Measurements from ENCODE around the gene SERPINA1. TPM values are rescaled to one million over a fixed set of nuclear protein-coding genes. Genes with fewer than 3 reads are reported as not detected.

SERPINA1 gene
- total RNA-seq, 4 donors from 2014 or later = 2.8 to 92.4 (median 13.2) TPM

DNA sequence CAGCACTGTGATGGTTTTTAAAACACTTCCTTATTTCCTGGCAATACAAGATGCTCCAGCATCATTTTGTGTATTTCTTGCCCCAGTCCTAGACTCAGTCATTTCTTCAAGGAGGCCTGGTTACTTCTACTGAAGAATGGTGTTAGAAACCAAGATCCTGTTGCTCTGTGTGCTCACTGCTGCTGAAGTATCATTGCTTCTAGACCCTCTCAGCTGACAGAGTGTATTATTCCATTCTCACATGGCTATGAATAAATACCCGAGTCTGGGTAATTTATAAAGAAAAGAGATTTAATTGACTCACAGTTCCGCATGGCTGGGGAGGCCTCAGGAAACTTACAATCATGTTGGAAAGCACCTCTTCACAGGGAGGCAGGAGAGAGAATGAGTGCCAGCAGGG lies 50.4 kb downstream of the SERPINA1 start:
- no peak for DNase-seq (ENCODE audit: low spot score)
- TF ChIP-seq, protein P1, sequence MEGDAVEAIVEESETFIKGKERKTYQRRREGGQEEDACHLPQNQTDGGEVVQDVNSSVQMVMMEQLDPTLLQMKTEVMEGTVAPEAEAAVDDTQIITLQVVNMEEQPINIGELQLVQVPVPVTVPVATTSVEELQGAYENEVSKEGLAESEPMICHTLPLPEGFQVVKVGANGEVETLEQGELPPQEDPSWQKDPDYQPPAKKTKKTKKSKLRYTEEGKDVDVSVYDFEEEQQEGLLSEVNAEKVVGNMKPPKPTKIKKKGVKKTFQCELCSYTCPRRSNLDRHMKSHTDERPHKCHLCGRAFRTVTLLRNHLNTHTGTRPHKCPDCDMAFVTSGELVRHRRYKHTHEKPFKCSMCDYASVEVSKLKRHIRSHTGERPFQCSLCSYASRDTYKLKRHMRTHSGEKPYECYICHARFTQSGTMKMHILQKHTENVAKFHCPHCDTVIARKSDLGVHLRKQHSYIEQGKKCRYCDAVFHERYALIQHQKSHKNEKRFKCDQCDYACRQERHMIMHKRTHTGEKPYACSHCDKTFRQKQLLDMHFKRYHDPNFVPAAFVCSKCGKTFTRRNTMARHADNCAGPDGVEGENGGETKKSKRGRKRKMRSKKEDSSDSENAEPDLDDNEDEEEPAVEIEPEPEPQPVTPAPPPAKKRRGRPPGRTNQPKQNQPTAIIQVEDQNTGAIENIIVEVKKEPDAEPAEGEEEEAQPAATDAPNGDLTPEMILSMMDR (IDR thresholded peaks at IDR 0.05) = no peak
- ATAC-seq (ENCODE audit: low FRiP score) = no peak

DNA sequence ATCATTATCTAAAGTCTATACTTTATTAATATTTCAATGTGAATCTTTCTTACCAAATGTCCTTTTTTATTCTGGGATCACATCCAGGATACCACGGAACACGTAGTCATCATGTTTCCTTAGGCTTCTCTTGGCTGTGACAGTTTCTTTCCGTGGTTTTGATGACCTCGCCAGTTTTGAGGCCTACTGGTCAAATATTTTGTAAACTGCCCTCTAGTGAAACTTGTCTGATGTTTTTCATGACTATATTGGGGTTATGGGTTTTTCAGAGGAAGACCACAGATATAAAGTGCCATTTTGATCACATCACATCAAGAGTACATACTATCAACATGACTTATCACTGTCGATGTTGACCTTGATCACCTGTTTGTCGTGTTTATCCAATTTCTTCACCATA lies 51.1 kb downstream of the SERPINA1 start:
- ATAC-seq (ENCODE audit: low FRiP score) = no peak
- TF ChIP-seq, protein P1 (IDR thresholded peaks at IDR 0.05) = no peak
- no peak for DNase-seq (ENCODE audit: low spot score)

DNA sequence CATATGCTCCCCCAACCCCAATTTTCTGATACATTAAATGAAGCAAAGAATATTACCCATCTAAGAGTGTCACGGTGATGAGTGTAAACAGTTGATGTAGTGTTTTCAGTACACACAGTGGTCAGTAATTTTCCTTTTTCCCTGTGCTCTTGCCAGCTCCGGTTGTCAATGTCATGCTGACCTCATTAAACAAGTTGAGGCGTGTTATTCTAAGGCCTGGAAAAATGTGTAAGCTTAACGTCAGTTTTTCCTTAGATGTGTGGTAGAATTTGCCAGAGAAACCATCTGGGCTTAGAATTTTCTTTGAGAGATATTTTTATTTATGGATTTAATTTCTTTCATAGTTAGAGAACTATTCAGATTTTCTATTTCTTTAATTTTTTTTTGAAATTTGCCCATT lies 53.5 kb downstream of the SERPINA1 start:
- TF ChIP-seq, protein P1 (IDR thresholded peaks at IDR 0.05) = no peak
- DNase-seq (ENCODE audit: low spot score) = no peak
- no peak for ATAC-seq (ENCODE audit: low FRiP score)

DNA sequence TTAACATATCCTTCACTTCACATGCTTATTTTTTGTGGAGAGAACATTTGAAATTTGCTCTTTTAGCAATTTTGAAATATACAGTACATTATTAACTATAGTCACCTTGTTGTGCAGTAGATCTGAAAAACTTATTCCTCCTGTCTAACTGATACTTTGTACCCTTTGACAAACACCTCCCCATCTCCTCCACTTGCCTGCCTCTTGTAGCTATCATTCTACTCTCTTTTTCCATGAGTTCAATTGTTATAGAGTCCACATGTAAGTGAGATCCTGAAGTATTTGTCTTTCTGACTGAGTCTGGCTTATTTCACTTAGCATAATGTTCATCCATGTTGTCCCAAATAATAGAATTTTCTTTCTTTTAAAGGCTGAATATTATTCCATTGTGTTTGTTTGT lies 55.8 kb downstream of the SERPINA1 start:
- TF ChIP-seq, protein P1 (IDR thresholded peaks at IDR 0.05) = no peak
- ATAC-seq (ENCODE audit: low FRiP score) = no peak

DNA sequence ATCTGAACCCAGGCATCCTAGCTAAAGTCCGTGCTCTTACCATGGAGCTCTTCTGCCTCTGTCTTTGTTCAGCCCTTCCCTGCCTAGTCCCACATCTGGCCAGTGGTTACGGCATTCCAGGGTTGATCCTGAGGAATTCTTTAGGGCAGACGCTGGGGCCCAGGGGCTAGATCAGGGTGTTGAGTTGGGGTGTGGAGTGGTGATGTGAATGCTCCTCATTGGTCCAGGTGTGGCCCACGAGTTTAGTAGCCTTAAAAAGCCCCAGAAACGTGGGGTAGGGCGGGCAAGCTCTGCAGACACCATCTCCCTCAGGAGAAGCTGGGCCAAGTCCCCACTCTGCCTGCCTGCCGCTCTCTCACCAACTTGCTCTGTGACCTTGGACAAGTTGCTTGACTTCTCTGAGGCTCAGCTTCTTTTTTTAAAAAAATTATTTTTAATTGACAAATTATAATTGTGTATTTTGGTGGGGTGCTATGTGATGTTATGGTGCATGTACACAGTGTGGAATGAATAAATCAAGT lies 56.3 kb downstream of the SERPINA1 start:
- ATAC-seq (ENCODE audit: low FRiP score) (no peak), DNase-seq (ENCODE audit: low spot score) (no peak)
- TF ChIP-seq, protein P1 (IDR thresholded peaks at IDR 0.05) = no peak

More for the DNA sequence above, 55.8 kb downstream of the SERPINA1 start:
- no peak for DNase-seq (ENCODE audit: low spot score)

DNA sequence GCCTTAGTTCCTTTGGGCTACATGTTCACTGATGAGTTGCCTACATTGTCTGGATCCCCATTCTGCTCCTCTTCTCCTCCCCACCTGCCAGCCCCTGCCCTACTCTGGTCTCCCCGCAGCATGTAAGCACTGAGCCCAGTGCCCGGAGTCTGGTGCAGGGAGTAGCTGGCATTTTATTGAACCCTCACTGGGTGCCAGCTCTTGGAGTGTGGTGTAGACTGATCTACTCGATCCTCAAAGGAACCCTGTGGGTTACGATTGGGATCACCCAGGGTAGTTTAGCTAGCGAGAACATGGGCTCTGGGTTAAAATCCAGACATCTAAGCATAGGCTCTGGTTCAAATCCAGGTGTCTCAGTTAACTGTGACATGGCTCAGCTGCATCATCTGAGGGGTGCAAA lies 56.9 kb downstream of the SERPINA1 start:
- TF ChIP-seq, protein P1 (IDR thresholded peaks at IDR 0.05) = no peak
- DNase-seq (ENCODE audit: low spot score) = no peak
- ATAC-seq (ENCODE audit: low FRiP score) = no peak

DNA sequence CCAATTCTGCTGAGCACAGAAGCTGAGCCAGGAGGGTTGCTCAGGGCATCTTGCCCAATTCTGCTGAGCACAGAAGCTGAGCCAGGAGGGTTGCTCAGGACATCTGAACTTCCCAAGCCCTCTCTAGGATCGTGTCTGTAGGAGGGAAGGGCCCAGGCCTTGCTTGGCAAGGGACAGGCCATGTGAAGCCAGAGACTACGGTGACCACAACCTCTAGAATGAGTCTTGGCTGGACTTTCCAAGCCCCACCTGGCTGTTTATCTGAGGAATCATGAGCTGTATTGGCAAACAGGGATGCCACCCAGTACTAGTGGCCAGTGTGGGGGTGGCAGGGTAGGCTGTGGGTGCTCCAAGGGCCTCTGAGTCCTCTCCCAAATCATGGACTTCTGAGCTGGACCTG lies 57.5 kb downstream of the SERPINA1 start:
- ATAC-seq (ENCODE audit: low FRiP score) (no peak), DNase-seq (ENCODE audit: low spot score) (no peak)
- TF ChIP-seq, protein P1 (IDR thresholded peaks at IDR 0.05) = no peak

Measured in omental fat pad (tissue), 4 donors.